CD4-positive, alpha-beta T cell treated with Interleukin-10 for 1 hour (primary cell): ENCODE data around the gene ZFP91.

Experiments used
- DNase-seq: peaks from one replicate; pipeline ENCODE4 v3.0.0-alpha.2; 2020

ZFP91 gene

GRCh38 chr11:58586998-58587397 is 8.1 kb downstream of the ZFP91 start:
- DNase-seq = no peak

- no peak for DNase-seq
These were observed 12.8 kb downstream of the ZFP91 start for GRCh38 chr11:58591659-58592058.

- DNase-seq = no peak
These were observed 14.1 kb downstream of the ZFP91 start for GRCh38 chr11:58592760-58593472.

- no peak for DNase-seq
These were observed 16.0 kb downstream of the ZFP91 start for GRCh38 chr11:58594826-58595225.

GRCh38 chr11:58596621-58597020 is 17.8 kb downstream of the ZFP91 start:
- no peak for DNase-seq

GRCh38 chr11:58597486-58598144 is 18.8 kb downstream of the ZFP91 start:
- DNase-seq = no peak

GRCh38 chr11:58600510-58600909 is 21.6 kb downstream of the ZFP91 start:
- no peak for DNase-seq

GRCh38 chr11:58606930-58607714 is 28.3 kb downstream of the ZFP91 start:
- DNase-seq = no peak

GRCh38 chr11:58608331-58608730 is 29.5 kb downstream of the ZFP91 start:
- DNase-seq = no peak

- DNase-seq = no peak
These were observed 30.9 kb downstream of the ZFP91 start for GRCh38 chr11:58609723-58610122.

- no peak for DNase-seq
These were observed 34.4 kb downstream of the ZFP91 start for GRCh38 chr11:58613228-58613627.

GRCh38 chr11:58615559-58615958 is 36.7 kb downstream of the ZFP91 start:
- no peak for DNase-seq

GRCh38 chr11:58616594-58616993 is 37.7 kb downstream of the ZFP91 start:
- DNase-seq = no peak

GRCh38 chr11:58617976-58618557 is 39.2 kb downstream of the ZFP91 start:
- DNase-seq = peak; percentile 18

GRCh38 chr11:58621586-58622262 is 42.9 kb downstream of the ZFP91 start:
- no peak for DNase-seq

GRCh38 chr11:58622344-58622743 is 43.5 kb downstream of the ZFP91 start, which contains the start of gene CNTF:
Gene CNTF (plus strand): TSS chr11:58622665. CDS start chr11:58622753, 88 bp downstream.
- DNase-seq = no peak

GRCh38 chr11:58625086-58625485 is 46.2 kb downstream of the ZFP91 start:
- DNase-seq = no peak

- DNase-seq = no peak
These were observed 47.1 kb downstream of the ZFP91 start for GRCh38 chr11:58625826-58626460.

- no peak for DNase-seq
These were observed 48.1 kb downstream of the ZFP91 start for GRCh38 chr11:58626934-58627483.

GRCh38 chr11:58628446-58628845 is 49.6 kb downstream of the ZFP91 start:
- no peak for DNase-seq

- peak; percentile 36 for DNase-seq
These were observed 51.0 kb downstream of the ZFP91 start for GRCh38 chr11:58629857-58630256.

GRCh38 chr11:58631378-58631777 is 52.5 kb downstream of the ZFP91 start:
- DNase-seq = no peak
